ENCODE measurements around the gene SPRED1.

DNA sequence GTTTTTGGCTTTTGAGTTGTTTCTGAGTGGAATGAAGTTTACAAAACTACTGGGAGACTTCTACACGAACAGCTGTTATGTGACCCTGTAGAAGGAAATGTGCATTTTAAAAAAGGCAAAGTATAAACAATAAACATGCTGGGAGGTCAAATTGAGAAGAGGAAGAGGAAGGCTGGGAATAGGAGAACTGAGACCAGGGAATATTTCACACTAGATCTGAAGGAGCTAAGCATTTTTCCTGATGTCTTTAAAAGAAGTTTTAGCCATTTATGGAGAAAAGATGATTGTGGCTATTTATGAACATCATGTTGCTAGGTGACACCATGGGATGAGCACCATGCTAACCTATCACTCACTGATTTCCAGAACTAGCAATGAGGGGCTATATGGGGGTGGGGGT, 125.0 kb downstream of the SPRED1 start:
- TF ChIP-seq EZH2phosphoT487 (IDR thresholded peaks at IDR 0.05; ENCODE audit: borderline replicate concordance, low read depth, low read length), result no peak
- TF ChIP-seq, protein P1, sequence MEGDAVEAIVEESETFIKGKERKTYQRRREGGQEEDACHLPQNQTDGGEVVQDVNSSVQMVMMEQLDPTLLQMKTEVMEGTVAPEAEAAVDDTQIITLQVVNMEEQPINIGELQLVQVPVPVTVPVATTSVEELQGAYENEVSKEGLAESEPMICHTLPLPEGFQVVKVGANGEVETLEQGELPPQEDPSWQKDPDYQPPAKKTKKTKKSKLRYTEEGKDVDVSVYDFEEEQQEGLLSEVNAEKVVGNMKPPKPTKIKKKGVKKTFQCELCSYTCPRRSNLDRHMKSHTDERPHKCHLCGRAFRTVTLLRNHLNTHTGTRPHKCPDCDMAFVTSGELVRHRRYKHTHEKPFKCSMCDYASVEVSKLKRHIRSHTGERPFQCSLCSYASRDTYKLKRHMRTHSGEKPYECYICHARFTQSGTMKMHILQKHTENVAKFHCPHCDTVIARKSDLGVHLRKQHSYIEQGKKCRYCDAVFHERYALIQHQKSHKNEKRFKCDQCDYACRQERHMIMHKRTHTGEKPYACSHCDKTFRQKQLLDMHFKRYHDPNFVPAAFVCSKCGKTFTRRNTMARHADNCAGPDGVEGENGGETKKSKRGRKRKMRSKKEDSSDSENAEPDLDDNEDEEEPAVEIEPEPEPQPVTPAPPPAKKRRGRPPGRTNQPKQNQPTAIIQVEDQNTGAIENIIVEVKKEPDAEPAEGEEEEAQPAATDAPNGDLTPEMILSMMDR (conservative IDR thresholded peaks at IDR 0.05; ENCODE audit: low read length), result no peak

Data from OCI-LY7 (cell line).